ENCODE data around the gene TWIST2. TPM values are rescaled to one million over a fixed set of nuclear protein-coding genes. Genes with fewer than 3 reads are reported as not detected.

Gene TWIST2
- total and polyA plus RNA-seq, 8 donors, result 0.58 to 58.0 (median 12.3) TPM

DNA sequence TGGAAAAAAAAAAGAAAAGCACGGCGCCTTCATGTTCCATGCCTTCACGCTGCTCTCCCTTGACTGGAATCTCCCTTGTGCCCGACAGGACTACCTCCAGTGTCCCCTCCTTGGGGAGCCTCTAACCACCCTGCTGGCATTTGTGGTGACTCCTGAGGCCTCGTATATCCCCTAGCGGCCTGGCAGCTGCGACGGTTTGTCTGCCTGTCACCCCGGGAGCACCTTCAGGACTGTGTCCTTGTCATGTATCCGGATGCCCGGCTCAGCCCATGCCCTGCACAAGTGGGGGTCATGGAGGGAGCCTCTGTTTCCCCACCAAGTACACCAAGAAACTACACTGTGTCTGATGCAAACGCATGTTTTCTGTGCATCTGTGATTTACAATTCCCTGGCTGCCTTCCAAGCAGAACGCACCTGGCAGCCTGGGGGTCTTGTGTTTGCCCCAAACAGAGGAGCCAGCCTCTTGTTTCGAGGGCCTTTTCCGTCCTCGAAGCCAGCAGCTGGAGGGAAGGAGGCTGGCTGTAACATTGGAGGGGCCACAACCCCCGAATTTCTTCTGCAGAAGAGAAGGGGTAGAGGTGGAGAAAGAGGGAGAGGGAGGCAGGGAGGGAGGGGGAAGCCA lies 18.9 kb downstream of the TWIST2 start:
- Histone ChIP-seq H3K4me3 (no peak overlapping the region), H3K27me3 (no peaks in the 10 kb centered on the region), H3K36me3 (no peaks in the 10 kb centered on the region), H3K27ac (peak overlapping the region in 4 of 5 donors; percentile 43 to 84 (median 64)), H3K9me3 (no peaks in the 10 kb centered on the region), H3K4me1 (peaks cover 38 to 67% (median 53%) of the 10 kb centered on the region in 4 donors)
- 75 to 81% (median 78%) methylated on average over 17 of the region's 17 CpGs for WGBS, 5 donors
- DNase-seq, result no peak
- intact Hi-C loops (cut with DNase I; ENCODE audit: low total_unique reads), result no loop called here
- no peak for TF ChIP-seq EP300 (IDR thresholded peaks at IDR 0.05)
- TF ChIP-seq POLR2AphosphoS5 (IDR thresholded peaks at IDR 0.05), result no peak
- TF ChIP-seq POLR2A (IDR thresholded peaks at IDR 0.05), result no peak
- TF ChIP-seq, protein P1, sequence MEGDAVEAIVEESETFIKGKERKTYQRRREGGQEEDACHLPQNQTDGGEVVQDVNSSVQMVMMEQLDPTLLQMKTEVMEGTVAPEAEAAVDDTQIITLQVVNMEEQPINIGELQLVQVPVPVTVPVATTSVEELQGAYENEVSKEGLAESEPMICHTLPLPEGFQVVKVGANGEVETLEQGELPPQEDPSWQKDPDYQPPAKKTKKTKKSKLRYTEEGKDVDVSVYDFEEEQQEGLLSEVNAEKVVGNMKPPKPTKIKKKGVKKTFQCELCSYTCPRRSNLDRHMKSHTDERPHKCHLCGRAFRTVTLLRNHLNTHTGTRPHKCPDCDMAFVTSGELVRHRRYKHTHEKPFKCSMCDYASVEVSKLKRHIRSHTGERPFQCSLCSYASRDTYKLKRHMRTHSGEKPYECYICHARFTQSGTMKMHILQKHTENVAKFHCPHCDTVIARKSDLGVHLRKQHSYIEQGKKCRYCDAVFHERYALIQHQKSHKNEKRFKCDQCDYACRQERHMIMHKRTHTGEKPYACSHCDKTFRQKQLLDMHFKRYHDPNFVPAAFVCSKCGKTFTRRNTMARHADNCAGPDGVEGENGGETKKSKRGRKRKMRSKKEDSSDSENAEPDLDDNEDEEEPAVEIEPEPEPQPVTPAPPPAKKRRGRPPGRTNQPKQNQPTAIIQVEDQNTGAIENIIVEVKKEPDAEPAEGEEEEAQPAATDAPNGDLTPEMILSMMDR (IDR thresholded peaks at IDR 0.05), result no peak

DNA sequence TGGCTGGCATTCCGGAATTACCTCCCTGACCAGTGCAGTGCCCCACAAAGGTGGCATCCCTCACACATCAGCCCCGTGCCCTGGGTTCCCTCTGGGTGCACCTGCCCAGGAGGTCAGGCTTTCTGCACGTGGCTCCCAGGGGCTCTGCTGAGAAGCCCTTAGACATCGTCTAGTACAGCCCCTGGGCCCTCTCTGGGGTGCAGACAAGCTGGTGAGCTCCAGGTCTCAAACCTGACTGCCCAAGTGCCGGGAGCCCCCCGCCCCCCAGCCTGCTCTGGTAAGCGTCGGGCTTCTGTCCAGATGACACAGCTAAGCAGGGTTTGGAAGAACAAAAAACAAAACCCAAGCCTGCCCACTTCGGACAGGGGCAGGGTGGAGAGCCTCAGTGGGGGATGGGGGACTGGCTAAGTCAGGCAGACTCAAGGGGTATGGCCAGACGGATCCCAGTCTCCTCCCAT lies 20.2 kb downstream of the TWIST2 start:
- Histone ChIP-seq H3K27me3 (no peaks in the 10 kb centered on the region), H3K36me3 (no peaks in the 10 kb centered on the region), H3K27ac (peak overlapping the region in 4 of 5 donors; percentile 47 to 84 (median 69)), H3K9me3 (no peaks in the 10 kb centered on the region), H3K4me3 (no peak overlapping the region), H3K4me1 (peaks cover 38 to 66% (median 52%) of the 10 kb centered on the region in 4 donors)
- WGBS, 5 donors, result 64 to 78% (median 70%) methylated on average over 10 of the region's 10 CpGs
- intact Hi-C loops (cut with DNase I; ENCODE audit: low total_unique reads), result no loop called here
- DNase-seq, result peak in 1 of 2 donors; percentile 26
- TF ChIP-seq POLR2AphosphoS5 (IDR thresholded peaks at IDR 0.05) (no peak), EP300 (IDR thresholded peaks at IDR 0.05) (no peak), POLR2A (IDR thresholded peaks at IDR 0.05) (no peak)
- TF ChIP-seq, protein P1 (IDR thresholded peaks at IDR 0.05), result no peak

DNA sequence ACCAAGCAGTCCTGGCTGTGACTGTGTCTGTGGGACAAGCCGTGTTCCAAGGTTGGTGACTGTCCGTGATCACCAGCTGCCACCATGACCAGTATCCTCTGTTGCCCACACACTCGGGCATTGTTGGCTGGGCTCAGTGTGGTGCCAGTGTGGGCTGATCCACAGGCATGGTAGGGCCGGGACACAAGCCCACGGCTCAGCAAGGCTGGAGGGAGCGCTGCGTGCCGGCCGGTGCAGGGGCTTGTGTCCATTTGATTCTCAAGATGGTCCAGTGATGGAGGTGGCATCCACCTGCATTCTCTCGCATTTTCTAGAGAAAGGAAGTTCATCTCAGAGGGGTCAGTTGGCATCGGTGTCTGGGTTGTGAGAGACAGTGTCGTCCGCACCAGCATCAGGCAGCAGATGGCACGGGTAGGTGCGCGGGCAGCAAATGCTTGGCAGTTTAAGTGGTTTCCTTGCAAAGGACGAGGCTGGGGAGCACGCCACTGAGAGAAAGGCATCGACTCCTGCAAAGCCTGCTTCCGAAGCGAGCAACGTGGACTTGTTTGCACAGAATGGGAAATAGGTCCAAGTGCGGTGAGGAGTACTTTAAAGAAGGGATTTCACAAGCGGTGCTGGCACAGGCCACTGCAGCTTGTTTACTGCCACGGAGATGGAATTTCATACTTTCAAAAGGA lies 20.9 kb downstream of the TWIST2 start:
- H3K27me3 ChIP-seq, result no peaks in the 10 kb centered on the region
- no peak overlapping the region for H3K4me3 ChIP-seq
- intact Hi-C loops (cut with DNase I; ENCODE audit: low total_unique reads), result no loop called here
- TF ChIP-seq POLR2A (IDR thresholded peaks at IDR 0.05) (no peak), EP300 (IDR thresholded peaks at IDR 0.05) (no peak), POLR2AphosphoS5 (IDR thresholded peaks at IDR 0.05) (peak; percentile 55 to 70 (median 60))
- DNase-seq, result peak in 1 of 2 donors; percentile 86
- peaks cover 33 to 60% (median 46%) of the 10 kb centered on the region in 4 donors for H3K4me1 ChIP-seq
- H3K27ac ChIP-seq, result peak overlapping the region in 4 of 5 donors; percentile 23 to 84 (median 69)
- no peaks in the 10 kb centered on the region for H3K9me3 ChIP-seq
- WGBS, 5 donors, result 63 to 78% (median 68%) methylated on average over 25 of the region's 25 CpGs
- no peaks in the 10 kb centered on the region for H3K36me3 ChIP-seq

DNA sequence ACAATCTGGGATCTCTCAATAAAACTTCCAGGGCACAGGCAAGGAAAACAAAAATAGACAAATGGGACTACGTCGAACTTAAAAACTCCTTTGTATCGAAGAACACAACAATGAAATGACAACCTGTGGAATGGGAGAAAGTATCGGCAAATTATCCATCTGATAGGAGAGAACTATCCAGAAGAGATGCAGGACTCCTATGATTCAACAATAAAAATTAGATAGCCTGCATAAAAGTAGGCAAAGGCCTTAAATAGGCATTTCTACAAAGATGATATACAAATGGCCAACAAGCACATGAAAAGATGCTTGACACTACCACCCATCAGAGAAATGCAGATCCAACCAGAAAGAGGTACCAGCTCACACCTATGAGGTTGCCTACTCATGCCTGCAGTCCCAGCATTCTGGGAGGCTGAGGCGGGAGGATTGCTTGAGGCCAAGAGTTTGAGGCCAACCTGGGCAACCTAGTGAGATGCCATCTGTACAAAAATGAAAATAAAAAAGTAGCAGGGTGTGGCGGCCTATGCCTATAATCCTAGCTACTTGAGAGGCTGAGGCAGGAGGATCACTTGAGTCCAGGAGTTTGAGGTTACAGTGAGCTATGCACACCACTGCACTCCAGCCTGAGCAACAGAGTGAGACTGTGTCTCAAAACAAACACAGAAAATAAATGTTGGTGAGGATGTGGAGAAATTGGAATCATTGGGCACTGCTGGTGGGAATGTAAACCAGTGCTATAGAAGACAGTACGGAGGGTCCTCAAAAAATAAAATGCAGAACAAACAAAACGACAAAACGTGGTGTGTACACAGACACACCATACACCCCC lies 21.6 kb downstream of the TWIST2 start:
- 61 to 76% (median 73%) methylated on average over 9 of the region's 9 CpGs for WGBS, 5 donors
- intact Hi-C loops (cut with DNase I; ENCODE audit: low total_unique reads), result no loop called here
- Histone ChIP-seq H3K4me1 (peaks cover 27 to 53% (median 39%) of the 10 kb centered on the region in 4 donors), H3K27ac (peak overlapping the region in 4 of 5 donors; percentile 13 to 84 (median 69)), H3K27me3 (no peaks in the 10 kb centered on the region), H3K4me3 (no peak overlapping the region), H3K36me3 (no peaks in the 10 kb centered on the region), H3K9me3 (no peaks in the 10 kb centered on the region)
- TF ChIP-seq POLR2AphosphoS5 (IDR thresholded peaks at IDR 0.05) (no peak), EP300 (IDR thresholded peaks at IDR 0.05) (no peak), POLR2A (IDR thresholded peaks at IDR 0.05) (no peak)
- TF ChIP-seq, protein P1 (IDR thresholded peaks at IDR 0.05), result no peak
- DNase-seq, result no peak

Measured in stomach (tissue), 9 donors.